HG03342 (cell line): ENCODE results near the gene TOMM5.
A peak's percentile ranks its signal among the peaks of the same experiment; 100 is the strongest.

Source experiments
- ATAC-seq: cut with Tn5 transposase; IDR thresholded peaks from one replicate; pipeline ENCODE4 v1.9.1; 2021; ENCODE audit warnings: mild to moderate bottlenecking, moderate library complexity; ENCODE audit not compliant: unreplicated experiment

The TOMM5 gene

GRCh38 chr9:37592108-37592951 lies at the start of gene TOMM5:
Gene TOMM5 (minus strand): TSS chr9:37592597. CDS start chr9:37592532, 65 bp downstream.
- peak; percentile 87 for ATAC-seq

GRCh38 chr9:37641331-37641730 lies 48.9 kb upstream of the TOMM5 start:
- ATAC-seq: no peak

DNA sequence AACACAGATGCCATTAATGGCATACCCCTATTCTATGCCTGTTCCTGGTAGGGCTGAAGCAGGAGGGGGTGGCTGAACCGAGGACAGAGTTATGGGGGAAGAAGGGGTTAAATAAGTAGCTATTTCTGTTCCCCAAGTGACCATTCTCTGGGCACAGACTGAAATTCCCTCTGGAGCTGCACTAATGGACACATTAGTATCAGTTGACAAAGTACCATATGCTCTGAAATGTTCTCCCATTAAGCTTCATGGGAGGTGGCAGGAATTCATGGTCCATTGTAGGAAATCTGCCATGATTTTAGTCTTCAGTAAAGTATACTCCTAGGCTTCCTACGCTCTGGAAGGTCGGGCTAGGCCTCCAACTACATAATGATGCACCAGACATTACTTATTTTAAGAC lies 47.8 kb upstream of the TOMM5 start:
- no peak for ATAC-seq

DNA sequence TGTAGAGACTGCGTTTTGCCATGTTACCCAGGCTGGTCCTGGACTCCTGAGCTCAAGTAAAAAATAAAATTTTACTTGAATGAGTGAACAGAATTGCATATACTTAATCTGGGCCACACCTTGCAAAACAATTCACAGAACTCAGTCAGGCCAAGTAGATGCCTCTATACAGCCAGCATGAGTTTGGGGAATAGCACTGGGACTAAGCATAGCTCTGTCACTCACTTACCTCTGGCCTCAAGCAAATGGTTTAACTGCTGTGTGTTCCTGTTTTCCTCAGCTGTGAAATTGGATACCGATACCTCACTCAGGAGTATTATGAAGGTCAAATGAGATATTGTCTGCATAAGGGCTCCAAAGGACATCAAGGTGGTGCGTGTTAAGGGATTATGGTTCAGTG lies 47.4 kb upstream of the TOMM5 start:
- no peak for ATAC-seq

DNA sequence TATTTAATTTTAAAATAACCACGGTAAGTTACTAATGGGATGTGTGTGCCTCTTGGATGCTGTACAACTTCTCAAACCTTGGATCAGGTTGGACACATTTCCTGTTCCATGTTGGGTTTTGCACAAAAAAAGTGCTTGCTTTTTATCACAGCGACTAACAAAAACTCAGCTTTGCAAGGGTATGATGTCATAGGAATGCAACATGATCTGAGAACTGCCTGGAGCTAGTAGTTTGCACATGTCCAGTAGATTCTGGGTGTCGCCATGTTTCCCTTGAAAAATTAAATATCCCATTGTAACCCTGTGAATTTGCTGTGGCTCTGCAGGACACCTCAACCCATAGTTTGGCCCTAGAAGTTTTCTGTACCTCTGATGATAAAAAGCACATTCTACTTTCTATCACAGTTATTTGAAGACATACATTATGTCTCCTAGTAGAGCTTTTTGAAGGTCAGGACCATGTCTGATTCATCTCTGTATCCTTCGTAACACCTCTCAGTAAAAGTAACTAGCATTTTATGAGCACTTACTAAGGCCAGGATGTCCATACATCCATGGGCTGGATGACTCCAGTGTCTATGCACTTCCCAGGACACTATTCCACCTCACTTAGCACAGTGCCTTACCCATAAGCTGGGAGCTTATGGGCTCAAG lies 46.8 kb upstream of the TOMM5 start:
- ATAC-seq: no peak

DNA sequence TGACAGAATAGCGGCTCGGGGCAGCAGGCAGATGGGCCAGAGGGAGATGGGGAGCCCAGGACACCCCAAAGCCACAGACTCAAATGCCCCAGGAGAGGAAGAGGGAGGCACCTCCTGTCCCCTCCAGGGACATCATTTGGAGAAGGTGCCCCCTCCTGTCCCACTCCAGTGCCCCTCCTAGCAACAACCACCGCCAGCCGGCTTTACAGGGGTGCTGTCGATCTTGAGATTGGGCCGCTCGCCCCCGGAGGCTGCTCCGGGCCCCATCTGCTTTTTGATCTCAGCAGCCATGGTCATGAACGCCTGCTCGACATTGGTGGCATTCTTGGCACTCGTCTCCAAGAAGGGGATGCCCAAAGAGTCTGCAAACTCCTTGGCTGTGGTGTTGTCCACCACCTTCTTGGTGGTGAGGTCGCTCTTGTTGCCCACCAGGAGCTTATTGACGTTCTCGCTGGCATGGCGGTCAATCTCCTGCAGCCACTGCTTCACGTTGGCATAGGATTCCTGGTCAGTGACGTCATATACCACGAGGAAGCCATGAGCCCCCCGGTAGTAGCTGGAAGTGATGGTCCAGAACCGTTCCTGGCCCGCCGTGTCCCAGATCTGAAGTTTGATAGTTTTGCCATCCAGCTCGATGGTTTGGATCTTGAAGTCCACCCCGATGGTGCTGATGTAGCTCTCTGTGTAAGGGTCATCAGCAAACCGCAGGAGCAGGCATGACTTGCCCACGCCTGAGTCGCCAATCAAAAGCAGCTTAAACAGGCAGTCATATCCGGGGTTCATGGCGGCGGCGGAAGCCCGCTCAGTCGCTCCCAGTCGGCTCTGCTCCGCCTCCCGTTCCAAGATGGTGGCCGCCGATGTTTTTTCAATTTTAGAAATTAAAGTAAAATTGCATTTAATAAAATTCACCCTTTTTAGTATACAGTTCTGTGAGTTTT lies 44.4 kb upstream of the TOMM5 start:
- ATAC-seq: no peak

DNA sequence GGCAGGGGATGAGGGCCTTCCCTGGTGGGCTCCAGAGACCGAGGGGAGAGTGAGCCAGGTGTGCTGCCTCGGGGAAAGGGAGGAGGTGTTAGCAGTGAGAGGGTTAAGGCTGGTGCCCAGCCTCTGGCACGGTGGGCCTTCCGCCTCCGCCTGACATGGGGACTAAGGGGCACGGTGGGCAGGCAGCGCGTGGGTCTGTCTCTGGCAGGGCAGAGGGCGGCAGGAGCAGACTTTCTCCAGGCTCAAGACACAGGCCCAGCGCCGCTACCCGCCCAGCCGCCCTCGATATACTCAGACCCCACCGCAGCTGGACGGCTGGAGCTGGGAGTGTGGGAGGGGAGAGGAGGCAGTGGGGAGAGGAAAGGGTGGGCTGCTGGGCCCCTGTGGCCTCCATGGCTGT lies 43.4 kb upstream of the TOMM5 start:
- no peak for ATAC-seq

- ATAC-seq: no peak
These were observed 40.1 kb upstream of the TOMM5 start for GRCh38 chr9:37632479-37632878.

DNA sequence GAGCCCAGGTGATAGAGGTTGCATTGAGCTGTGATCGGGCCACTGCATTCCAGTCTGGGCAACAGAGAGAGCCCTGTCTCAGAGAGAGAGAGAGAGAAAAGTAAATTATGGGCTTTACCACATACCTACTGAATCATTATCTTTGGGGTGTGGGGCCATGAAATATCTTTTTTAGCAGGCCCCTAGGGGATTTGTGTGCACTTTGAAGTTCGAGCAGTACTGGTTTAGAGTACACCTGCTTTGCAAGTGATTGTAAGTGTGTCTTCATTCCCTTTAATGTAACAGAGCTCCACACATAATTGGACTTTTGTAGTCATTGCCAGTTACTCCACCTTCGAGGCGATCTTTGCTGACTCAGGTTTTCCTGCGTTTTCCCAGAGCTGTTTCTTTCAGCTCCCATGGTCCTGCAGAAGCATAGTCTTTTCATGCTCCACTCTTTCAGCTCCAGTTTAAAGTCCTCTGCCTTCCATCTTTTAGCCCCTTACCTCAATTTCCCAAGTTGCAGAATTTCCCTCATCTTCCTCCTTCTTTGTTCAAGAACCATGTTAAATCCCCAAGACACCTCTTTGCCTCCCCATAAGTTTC lies 34.4 kb upstream of the TOMM5 start:
- no peak for ATAC-seq

DNA sequence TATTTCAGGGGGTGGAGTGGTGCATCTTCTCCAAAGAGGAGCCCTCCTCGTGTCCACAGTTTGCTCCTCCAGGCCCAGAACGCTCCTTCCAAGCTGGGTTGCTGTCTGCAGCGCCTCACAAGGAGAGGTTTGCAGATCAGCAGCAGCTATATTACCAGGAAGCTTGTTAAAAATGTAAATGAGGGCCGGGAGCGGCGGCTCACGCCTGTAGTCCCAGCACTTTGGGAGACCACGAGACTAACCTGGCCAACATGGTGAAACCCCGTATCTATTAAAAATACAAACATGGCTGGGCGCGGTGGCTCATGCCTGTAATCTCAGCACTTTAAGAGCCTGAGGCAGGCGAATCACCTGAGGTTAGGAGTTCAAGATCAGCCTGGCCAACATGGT lies 33.4 kb upstream of the TOMM5 start:
- ATAC-seq: no peak

DNA sequence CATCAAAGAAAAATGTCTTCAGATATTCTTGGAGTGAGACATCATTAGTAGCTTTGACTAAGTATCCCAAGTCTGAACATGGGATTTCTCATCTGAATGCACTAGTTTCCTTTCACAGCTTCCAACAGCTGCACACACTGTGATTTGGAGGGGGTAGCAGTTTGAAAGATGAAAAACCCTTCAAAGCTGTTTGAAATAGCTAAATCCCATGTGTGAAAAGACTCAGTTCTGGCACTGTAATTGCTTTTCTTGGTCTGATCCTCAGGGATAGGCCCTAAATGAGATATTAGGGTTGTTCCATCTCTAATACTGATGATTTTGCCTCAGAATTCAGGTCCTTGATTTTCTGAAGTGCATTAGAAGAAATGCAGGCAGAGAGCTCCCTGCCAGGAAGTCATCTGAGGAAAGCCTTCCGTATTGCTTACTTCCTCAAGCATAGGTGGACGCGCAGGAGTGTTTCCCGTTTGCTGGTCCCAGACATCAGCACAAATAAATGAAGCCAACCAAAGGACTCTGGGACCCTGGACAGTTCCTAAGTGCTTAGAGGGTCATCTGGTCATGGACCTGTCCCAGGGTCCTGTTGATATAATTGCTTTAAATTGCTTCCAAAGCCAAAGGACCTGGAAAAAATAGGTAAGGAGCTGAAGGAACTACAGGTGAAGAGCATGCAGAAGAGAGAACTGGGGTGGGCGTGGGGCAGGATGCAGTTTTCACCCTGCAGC lies 32.8 kb upstream of the TOMM5 start:
- ATAC-seq: no peak

DNA sequence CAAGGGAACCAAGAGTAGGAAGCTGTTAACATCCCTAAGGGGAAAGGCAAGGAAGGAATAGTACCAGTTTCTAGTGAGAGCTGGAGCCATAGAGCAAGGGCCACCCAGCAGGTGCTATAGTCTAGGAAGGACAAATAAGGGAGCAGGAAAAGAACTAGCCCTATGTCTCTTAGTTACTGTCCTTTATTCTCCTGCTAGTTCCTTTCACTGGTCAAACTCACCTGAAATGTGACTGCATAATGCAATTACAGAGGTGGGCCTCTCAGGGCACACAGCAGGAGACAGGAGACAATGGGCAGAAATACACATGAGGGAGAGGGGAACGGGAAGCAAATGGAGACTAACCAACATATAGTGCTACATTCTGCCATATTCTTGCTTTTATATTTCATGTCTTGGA lies 31.7 kb upstream of the TOMM5 start:
- no peak for ATAC-seq

- no peak for ATAC-seq
These were observed 30.9 kb upstream of the TOMM5 start for GRCh38 chr9:37623267-37623666.

DNA sequence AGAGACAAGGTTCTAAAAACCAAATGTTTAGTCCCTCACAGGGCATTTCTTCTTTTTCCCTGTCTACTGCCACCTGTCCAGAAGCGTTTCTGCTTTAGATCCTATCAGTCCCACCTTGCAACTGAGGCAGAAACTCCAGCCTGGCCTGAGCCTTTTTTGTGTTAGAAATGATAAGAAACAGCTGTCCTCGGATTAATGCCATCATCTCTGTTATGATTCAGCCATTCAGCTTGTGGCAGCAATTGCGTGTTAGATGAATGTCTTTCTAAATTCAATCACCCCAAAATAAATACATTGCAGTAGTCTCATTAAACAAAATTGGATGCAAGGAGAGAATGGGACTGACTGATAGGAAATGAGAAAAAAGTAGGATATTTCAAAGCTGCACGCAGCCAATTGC lies 30.1 kb upstream of the TOMM5 start:
- no peak for ATAC-seq

- no peak for ATAC-seq
These were observed 29.1 kb upstream of the TOMM5 start for GRCh38 chr9:37621273-37622121.

GRCh38 chr9:37620396-37620795 lies 28.0 kb upstream of the TOMM5 start:
- no peak for ATAC-seq

GRCh38 chr9:37619806-37620205 lies 27.4 kb upstream of the TOMM5 start:
- ATAC-seq: no peak

GRCh38 chr9:37618817-37619216 lies 26.4 kb upstream of the TOMM5 start:
- ATAC-seq: no peak

DNA sequence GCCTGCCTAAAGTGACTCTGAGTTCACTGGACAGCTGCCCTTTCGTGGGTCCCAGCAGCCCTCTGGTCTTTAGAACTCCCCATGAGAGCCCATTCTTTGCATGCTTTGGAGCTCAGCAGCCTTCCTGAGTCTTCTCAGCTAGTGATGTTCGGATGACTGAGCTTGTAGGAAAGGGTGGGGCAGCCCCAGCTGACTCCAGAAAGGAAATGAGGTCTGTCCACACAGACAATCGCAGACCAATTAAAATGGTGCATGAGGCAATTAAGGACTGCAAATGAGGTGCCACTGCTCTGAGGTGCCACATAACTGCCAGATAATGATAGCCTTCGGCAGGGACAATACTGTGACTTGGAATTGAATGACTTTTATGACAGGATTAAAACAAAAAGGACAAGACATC lies 25.4 kb upstream of the TOMM5 start:
- no peak for ATAC-seq
